Mesendoderm (in vitro differentiated cells): ENCODE results near the gene TSLP. TPM values are rescaled to one million over a fixed set of nuclear protein-coding genes. Genes with fewer than 3 reads are reported as not detected.

ENCODE experiments used
- DNase-seq: peaks from one replicate; pipeline ENCODE4 v3.0.0; 2013
- H2AK5ac ChIP-seq: 2 replicates; pipeline ENCODE4 v1.6.1; 2013; ENCODE audit warnings: low read length, inconsistent platforms
- H2BK120ac ChIP-seq: 2 replicates; pipeline ENCODE4 v1.6.1; 2013; ENCODE audit warnings: low read depth, mild to moderate bottlenecking, low read length, moderate library complexity, mixed read lengths
- H2BK15ac ChIP-seq: replicated peaks from 2 replicates; pipeline ENCODE4 v1.6.1; 2013; ENCODE audit warnings: low read depth, mild to moderate bottlenecking, moderate library complexity
- H2BK5ac ChIP-seq: 2 replicates; pipeline ENCODE4 v1.6.1; 2013; ENCODE audit warnings: low read length, inconsistent platforms
- H3K18ac ChIP-seq: 2 replicates; pipeline ENCODE4 v1.6.1; 2013; ENCODE audit warnings: mild to moderate bottlenecking, low read length, mixed read lengths
- H3K23ac ChIP-seq: one replicate; pipeline ENCODE4 v1.6.1; 2013; ENCODE audit warnings: low read length
- H3K27ac ChIP-seq: 2 replicates; pipeline ENCODE4 v1.5.1; 2013; ENCODE audit warnings: low read depth, mild to moderate bottlenecking, inconsistent platforms, low read length, moderate library complexity
- H3K27me3 ChIP-seq: 2 replicates; pipeline ENCODE4 v1.6.1; 2013; ENCODE audit warnings: low read length, control low read depth, mild to moderate bottlenecking, inconsistent platforms; ENCODE audit not compliant: insufficient read depth, poor library complexity
- H3K36me3 ChIP-seq: 2 replicates; pipeline ENCODE4 v1.6.1; 2013; ENCODE audit warnings: low read length, inconsistent platforms; ENCODE audit not compliant: control insufficient read depth, insufficient read depth
- H3K4ac ChIP-seq: one replicate; pipeline ENCODE4 v1.6.1; 2013; ENCODE audit warnings: low read depth, mild to moderate bottlenecking, low read length, moderate library complexity
- H3K4me1 ChIP-seq: 2 replicates; pipeline ENCODE4 v1.6.1; 2013; ENCODE audit warnings: low read depth, low read length, inconsistent platforms; ENCODE audit not compliant: control insufficient read depth
- H3K4me2 ChIP-seq: 2 replicates; pipeline ENCODE4 v1.6.1; 2013; ENCODE audit warnings: low read length
- H3K4me3 ChIP-seq: 2 replicates; pipeline ENCODE4 v1.5.1; 2013; ENCODE audit warnings: mild to moderate bottlenecking, low read length
- H3K56ac ChIP-seq: one replicate; pipeline ENCODE4 v1.6.1; 2013; ENCODE audit warnings: low read length
- H3K79me1 ChIP-seq: 2 replicates; pipeline ENCODE4 v1.6.1; 2013; ENCODE audit warnings: low read length, inconsistent platforms
- H3K79me2 ChIP-seq: 2 replicates; pipeline ENCODE4 v1.6.1; 2013; ENCODE audit warnings: mild to moderate bottlenecking, low read length; ENCODE audit not compliant: control insufficient read depth, insufficient read depth
- H3K9ac ChIP-seq: 2 replicates; pipeline ENCODE4 v1.6.1; 2013; ENCODE audit warnings: low read length, inconsistent platforms
- H4K5ac ChIP-seq: one replicate; pipeline ENCODE4 v1.6.1; 2013; ENCODE audit warnings: low read length
- H4K8ac ChIP-seq: one replicate; pipeline ENCODE4 v1.6.1; 2013; ENCODE audit warnings: low read depth, mild to moderate bottlenecking, control low read depth, low read length, moderate library complexity
- WGBS: extraction: QIAGEN DNeasy Blood & Tissue Kit; methylation state at CpG from one replicate; pipeline ENCODE4 v1.1.7; 2013; ENCODE audit warnings: low lambda C conversion rate, missing lambda C conversion rate; ENCODE audit not compliant: insufficient coverage; ENCODE audit errors: extremely low coverage; 5-methylcytosine and 5-hydroxymethylcytosine counted together
- polyA plus RNA-seq, 2 experiments: library from polyadenylated mRNA; stranded (reverse); fragments of 200-250 nt; gene quantifications; one replicate each; pipeline ENCODE4 v1.2.3, GENCODE V29; 2013

Gene TSLP
- polyA plus RNA-seq (2013, experiment 1 of 2): 1.1 TPM
- polyA plus RNA-seq (2013, experiment 2 of 2): 1.1 TPM

DNA sequence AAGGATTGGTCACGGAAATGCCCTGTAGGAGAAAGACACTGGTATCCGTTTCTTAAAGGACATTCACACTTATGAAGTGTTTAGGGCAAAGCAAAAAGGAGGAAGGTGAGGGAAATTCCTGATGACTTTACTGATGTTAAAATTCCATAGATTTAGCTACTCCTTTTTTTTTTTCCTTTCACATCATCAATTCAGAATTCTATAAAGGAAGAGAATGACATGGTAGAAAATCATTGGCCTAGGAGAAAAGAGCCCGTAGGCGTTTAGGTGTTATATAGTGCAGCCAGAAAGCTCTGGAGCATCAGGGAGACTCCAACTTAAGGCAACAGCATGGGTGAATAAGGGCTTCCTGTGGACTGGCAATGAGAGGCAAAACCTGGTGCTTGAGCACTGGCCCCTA lies at the start of gene TSLP:
Gene TSLP (plus strand): TSS at position 301 of the 400 bp plus-strand sequence. CDS start 178 bp downstream, outside the sequence.
- Histone ChIP-seq H3K79me2 (no peaks in the 10 kb centered on the region), H3K23ac (no peak within 1 kb of the TSS), H2BK15ac (no peak within 1 kb of the TSS), H3K79me1 (no peaks in the 10 kb centered on the region), H3K9ac (peak within 1 kb of the TSS; percentile 48), H3K4ac (no peak within 1 kb of the TSS), H4K5ac (no peak within 1 kb of the TSS), H3K27ac (no peak within 1 kb of the TSS), H2AK5ac (no peak within 1 kb of the TSS), H2BK5ac (no peak within 1 kb of the TSS), H3K4me1 (peaks cover 2% of the 10 kb centered on the region), H3K36me3 (no peaks in the 10 kb centered on the region), H4K8ac (no peak within 1 kb of the TSS), H3K18ac (no peak within 1 kb of the TSS), H3K4me2 (peak within 1 kb of the TSS; percentile 69), H3K27me3 (peaks cover 12% of the 10 kb centered on the region), H3K4me3 (no peak within 1 kb of the TSS), H2BK120ac (no peak within 1 kb of the TSS), H3K56ac (peak within 1 kb of the TSS; percentile 85)
- whole genome bisulfite sequencing: no CpG with 5 or more reads among the region's 4 CpGs
- DNase-seq: no peak

DNA sequence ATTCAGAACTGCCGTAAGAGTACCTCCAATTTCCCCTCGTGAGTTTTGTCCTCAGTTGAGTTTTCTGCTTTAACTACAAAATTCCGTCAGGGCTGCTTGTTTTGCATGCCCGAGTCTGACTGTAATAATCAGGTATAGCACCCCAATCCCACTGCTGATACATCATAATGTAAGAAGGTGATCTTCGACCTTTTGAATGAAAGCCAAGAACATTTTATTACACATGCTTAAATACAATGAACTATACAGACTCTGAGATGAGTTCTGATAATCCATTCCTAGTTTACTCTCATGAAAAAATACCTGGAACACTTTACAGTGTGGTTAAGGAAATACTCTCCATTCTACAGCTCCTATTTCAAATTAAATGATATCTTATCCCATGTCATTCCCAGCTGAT lies 49.2 kb upstream of the TSLP start:
- no peak overlapping the region for H2BK5ac ChIP-seq
- H4K8ac ChIP-seq: no peak overlapping the region
- H3K4ac ChIP-seq: no peak overlapping the region
- no peak overlapping the region for H4K5ac ChIP-seq
- H3K56ac ChIP-seq: no peak overlapping the region
- H3K18ac ChIP-seq: no peak overlapping the region
- no peaks in the 10 kb centered on the region for H3K36me3 ChIP-seq
- H2BK15ac ChIP-seq: no peak overlapping the region
- no peak overlapping the region for H3K27ac ChIP-seq
- H3K23ac ChIP-seq: no peak overlapping the region
- no peaks in the 10 kb centered on the region for H3K79me1 ChIP-seq
- H3K27me3 ChIP-seq: no peaks in the 10 kb centered on the region
- no peak overlapping the region for H2BK120ac ChIP-seq
- no CpG with 5 or more reads among the region's 5 CpGs for WGBS
- H3K79me2 ChIP-seq: no peaks in the 10 kb centered on the region
- H2AK5ac ChIP-seq: no peak overlapping the region
- DNase-seq: no peak
- no peak overlapping the region for H3K4me2 ChIP-seq
- H3K4me1 ChIP-seq: no peaks in the 10 kb centered on the region
- no peak overlapping the region for H3K4me3 ChIP-seq
- H3K9ac ChIP-seq: no peak overlapping the region

DNA sequence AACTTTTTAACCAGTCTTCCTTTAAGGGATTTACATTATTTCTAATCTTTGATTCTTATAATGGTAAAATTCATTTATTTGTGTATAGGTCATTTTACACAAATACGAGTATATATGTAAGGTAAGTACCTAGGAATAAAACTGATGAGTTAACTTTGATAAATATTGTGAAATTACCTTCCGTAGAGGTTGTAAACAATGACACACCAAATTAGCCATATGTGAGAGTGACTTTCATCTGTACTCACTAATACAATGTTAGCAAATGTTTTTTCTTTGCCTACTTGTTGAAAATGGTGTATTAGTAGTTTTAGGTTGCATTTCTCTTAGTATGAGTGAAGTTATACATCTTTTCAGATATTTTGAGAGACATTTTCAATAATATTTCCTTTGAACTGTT lies 42.6 kb upstream of the TSLP start:
- H3K4me2 ChIP-seq: no peak overlapping the region
- H3K56ac ChIP-seq: no peak overlapping the region
- H3K79me2 ChIP-seq: no peaks in the 10 kb centered on the region
- WGBS: no CpG with 5 or more reads among the region's 2 CpGs
- H3K4me3 ChIP-seq: no peak overlapping the region
- H2BK15ac ChIP-seq: no peak overlapping the region
- H3K36me3 ChIP-seq: no peaks in the 10 kb centered on the region
- H3K79me1 ChIP-seq: no peaks in the 10 kb centered on the region
- H2BK120ac ChIP-seq: no peak overlapping the region
- H3K27ac ChIP-seq: no peak overlapping the region
- H3K27me3 ChIP-seq: no peaks in the 10 kb centered on the region
- H3K4ac ChIP-seq: no peak overlapping the region
- no peak overlapping the region for H4K5ac ChIP-seq
- DNase-seq: no peak
- H3K9ac ChIP-seq: no peak overlapping the region
- H3K23ac ChIP-seq: no peak overlapping the region
- H2BK5ac ChIP-seq: no peak overlapping the region
- no peak overlapping the region for H2AK5ac ChIP-seq
- H3K18ac ChIP-seq: no peak overlapping the region
- H3K4me1 ChIP-seq: no peaks in the 10 kb centered on the region
- no peak overlapping the region for H4K8ac ChIP-seq

DNA sequence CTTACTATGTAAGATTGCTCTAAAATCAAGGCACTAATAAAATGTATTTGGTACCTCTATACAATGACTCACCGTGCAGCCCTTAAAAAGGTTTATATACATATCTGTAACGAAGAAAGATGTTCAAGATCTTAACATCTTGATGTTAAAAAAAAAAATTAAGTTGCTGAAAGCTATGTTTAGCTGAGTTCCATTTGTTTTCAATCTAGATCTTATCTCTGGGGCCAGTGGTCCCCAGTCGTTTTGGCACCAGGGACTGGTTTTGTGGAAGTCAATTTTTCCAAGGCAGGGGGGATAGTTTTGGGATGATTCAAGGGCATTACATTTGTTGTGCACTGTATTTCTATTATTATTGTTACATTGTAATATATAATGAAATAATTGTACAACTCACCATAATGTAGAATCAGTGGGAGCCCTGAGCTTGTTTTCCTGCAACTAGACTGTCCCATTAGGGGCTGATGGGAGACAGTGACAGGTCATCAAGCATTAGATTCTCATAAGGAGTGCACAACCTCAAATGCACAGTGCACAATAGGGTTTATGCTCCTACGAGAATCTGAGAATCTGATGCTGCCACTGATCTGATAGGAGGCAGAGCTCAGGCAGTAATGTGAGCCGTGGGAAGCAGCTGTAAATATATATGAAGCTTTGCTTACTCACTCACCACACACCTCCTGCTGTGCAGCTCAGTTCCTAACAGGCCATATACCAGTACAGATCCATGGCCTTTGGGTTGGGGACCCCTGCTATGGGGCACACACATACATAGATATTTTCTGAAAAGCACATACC lies 27.6 kb upstream of the TSLP start:
- H3K4me3 ChIP-seq: no peak overlapping the region
- H4K5ac ChIP-seq: no peak overlapping the region
- H3K36me3 ChIP-seq: no peaks in the 10 kb centered on the region
- H3K56ac ChIP-seq: no peak overlapping the region
- H2AK5ac ChIP-seq: no peak overlapping the region
- no peak overlapping the region for H3K4ac ChIP-seq
- no CpG with 5 or more reads among the region's 5 CpGs for WGBS
- no peaks in the 10 kb centered on the region for H3K79me2 ChIP-seq
- H3K79me1 ChIP-seq: no peaks in the 10 kb centered on the region
- no peak overlapping the region for H3K18ac ChIP-seq
- H3K9ac ChIP-seq: no peak overlapping the region
- H2BK15ac ChIP-seq: no peak overlapping the region
- H3K27ac ChIP-seq: no peak overlapping the region
- no peak overlapping the region for H3K23ac ChIP-seq
- peak; percentile 70 for DNase-seq
- no peak overlapping the region for H3K4me2 ChIP-seq
- H2BK5ac ChIP-seq: no peak overlapping the region
- no peaks in the 10 kb centered on the region for H3K27me3 ChIP-seq
- H3K4me1 ChIP-seq: no peaks in the 10 kb centered on the region
- H2BK120ac ChIP-seq: no peak overlapping the region
- H4K8ac ChIP-seq: no peak overlapping the region

DNA sequence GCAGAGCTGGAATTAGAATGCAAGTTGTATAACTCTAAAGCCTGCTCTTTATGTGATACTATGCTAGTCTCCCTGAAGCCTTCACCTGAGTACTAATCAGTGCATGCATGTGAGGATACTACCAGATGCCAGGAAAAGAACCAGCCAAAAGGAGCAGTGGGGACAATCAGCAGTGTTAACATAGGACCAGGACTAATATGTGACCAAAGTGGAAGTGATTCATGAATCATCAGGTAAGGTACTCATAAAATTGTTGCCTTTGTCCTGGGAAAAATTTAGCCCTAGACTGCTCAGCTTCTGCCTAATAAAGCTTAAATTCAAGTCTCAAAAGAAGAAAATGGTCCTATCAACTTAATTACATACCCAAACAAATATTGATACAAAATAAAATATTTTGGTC lies 13.4 kb upstream of the TSLP start:
- Histone ChIP-seq H3K4me3 (no peak overlapping the region), H3K79me1 (no peaks in the 10 kb centered on the region), H2BK15ac (no peak overlapping the region), H3K27me3 (no peaks in the 10 kb centered on the region), H3K18ac (no peak overlapping the region), H3K79me2 (no peaks in the 10 kb centered on the region), H3K4me2 (no peak overlapping the region), H3K4ac (no peak overlapping the region), H4K5ac (no peak overlapping the region), H2BK5ac (no peak overlapping the region), H3K27ac (no peak overlapping the region), H3K4me1 (no peaks in the 10 kb centered on the region), H2BK120ac (no peak overlapping the region), H3K23ac (no peak overlapping the region), H3K36me3 (no peaks in the 10 kb centered on the region), H3K56ac (no peak overlapping the region), H3K9ac (no peak overlapping the region), H4K8ac (no peak overlapping the region), H2AK5ac (no peak overlapping the region)
- no peak for DNase-seq

DNA sequence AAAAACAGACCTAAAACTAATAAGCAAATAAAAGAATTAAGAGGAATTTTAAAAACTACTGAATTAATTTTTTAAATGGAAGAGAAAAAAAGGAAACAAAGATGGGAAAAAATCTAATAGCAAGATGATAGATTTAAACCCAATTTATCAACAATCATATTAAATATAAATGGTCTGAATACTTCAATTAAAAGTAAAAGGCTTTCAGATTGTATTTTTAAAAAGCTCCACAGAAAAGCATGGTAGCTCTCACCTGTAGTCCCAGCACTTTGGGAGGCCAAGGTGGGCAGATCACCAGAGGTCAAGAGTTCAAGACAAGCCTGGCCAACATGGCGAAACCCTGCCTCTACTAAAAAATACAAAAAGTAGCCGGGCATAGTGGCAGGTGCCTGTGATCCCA lies 11.3 kb upstream of the TSLP start:
- no peaks in the 10 kb centered on the region for H3K4me1 ChIP-seq
- no peaks in the 10 kb centered on the region for H3K36me3 ChIP-seq
- H3K4me3 ChIP-seq: no peak overlapping the region
- H3K9ac ChIP-seq: no peak overlapping the region
- no peak for DNase-seq
- no peaks in the 10 kb centered on the region for H3K79me1 ChIP-seq
- H3K4ac ChIP-seq: no peak overlapping the region
- no peak overlapping the region for H3K27ac ChIP-seq
- no peak overlapping the region for H2BK120ac ChIP-seq
- H2BK15ac ChIP-seq: no peak overlapping the region
- H3K18ac ChIP-seq: no peak overlapping the region
- no peak overlapping the region for H2BK5ac ChIP-seq
- no peak overlapping the region for H3K56ac ChIP-seq
- H3K27me3 ChIP-seq: no peaks in the 10 kb centered on the region
- no peak overlapping the region for H3K23ac ChIP-seq
- no peak overlapping the region for H2AK5ac ChIP-seq
- no CpG with 5 or more reads among the region's 2 CpGs for WGBS
- no peak overlapping the region for H4K5ac ChIP-seq
- no peak overlapping the region for H3K4me2 ChIP-seq
- no peaks in the 10 kb centered on the region for H3K79me2 ChIP-seq
- H4K8ac ChIP-seq: no peak overlapping the region
